ENCODE measurements around the gene PPA2. TPM values are rescaled to one million over a fixed set of nuclear protein-coding genes. Genes with fewer than 3 reads are reported as not detected.

The PPA2 gene
- total and polyA plus RNA-seq, 2 experiments from 2014 or later: 58.4 to 63.7 TPM

DNA sequence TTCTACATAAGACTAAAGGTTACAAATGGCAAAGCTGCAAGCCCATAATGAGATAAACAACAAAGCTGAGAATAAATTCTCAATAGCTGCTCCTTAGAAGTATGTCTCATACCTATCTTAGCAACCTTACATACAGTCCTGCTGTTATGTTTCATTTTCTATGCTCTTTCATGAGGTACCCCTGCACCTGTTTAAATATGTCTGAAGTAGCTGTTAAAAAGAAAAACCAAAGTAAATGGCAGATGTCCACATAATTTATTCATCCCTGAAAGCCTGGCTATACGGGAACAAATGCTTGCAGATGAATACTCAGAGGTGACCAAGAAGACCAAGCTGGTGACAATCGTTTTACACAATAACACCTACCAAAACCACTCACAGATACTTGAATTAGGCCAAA, 22.5 kb downstream of the PPA2 start (continued):
- TF ChIP-seq, protein P1, sequence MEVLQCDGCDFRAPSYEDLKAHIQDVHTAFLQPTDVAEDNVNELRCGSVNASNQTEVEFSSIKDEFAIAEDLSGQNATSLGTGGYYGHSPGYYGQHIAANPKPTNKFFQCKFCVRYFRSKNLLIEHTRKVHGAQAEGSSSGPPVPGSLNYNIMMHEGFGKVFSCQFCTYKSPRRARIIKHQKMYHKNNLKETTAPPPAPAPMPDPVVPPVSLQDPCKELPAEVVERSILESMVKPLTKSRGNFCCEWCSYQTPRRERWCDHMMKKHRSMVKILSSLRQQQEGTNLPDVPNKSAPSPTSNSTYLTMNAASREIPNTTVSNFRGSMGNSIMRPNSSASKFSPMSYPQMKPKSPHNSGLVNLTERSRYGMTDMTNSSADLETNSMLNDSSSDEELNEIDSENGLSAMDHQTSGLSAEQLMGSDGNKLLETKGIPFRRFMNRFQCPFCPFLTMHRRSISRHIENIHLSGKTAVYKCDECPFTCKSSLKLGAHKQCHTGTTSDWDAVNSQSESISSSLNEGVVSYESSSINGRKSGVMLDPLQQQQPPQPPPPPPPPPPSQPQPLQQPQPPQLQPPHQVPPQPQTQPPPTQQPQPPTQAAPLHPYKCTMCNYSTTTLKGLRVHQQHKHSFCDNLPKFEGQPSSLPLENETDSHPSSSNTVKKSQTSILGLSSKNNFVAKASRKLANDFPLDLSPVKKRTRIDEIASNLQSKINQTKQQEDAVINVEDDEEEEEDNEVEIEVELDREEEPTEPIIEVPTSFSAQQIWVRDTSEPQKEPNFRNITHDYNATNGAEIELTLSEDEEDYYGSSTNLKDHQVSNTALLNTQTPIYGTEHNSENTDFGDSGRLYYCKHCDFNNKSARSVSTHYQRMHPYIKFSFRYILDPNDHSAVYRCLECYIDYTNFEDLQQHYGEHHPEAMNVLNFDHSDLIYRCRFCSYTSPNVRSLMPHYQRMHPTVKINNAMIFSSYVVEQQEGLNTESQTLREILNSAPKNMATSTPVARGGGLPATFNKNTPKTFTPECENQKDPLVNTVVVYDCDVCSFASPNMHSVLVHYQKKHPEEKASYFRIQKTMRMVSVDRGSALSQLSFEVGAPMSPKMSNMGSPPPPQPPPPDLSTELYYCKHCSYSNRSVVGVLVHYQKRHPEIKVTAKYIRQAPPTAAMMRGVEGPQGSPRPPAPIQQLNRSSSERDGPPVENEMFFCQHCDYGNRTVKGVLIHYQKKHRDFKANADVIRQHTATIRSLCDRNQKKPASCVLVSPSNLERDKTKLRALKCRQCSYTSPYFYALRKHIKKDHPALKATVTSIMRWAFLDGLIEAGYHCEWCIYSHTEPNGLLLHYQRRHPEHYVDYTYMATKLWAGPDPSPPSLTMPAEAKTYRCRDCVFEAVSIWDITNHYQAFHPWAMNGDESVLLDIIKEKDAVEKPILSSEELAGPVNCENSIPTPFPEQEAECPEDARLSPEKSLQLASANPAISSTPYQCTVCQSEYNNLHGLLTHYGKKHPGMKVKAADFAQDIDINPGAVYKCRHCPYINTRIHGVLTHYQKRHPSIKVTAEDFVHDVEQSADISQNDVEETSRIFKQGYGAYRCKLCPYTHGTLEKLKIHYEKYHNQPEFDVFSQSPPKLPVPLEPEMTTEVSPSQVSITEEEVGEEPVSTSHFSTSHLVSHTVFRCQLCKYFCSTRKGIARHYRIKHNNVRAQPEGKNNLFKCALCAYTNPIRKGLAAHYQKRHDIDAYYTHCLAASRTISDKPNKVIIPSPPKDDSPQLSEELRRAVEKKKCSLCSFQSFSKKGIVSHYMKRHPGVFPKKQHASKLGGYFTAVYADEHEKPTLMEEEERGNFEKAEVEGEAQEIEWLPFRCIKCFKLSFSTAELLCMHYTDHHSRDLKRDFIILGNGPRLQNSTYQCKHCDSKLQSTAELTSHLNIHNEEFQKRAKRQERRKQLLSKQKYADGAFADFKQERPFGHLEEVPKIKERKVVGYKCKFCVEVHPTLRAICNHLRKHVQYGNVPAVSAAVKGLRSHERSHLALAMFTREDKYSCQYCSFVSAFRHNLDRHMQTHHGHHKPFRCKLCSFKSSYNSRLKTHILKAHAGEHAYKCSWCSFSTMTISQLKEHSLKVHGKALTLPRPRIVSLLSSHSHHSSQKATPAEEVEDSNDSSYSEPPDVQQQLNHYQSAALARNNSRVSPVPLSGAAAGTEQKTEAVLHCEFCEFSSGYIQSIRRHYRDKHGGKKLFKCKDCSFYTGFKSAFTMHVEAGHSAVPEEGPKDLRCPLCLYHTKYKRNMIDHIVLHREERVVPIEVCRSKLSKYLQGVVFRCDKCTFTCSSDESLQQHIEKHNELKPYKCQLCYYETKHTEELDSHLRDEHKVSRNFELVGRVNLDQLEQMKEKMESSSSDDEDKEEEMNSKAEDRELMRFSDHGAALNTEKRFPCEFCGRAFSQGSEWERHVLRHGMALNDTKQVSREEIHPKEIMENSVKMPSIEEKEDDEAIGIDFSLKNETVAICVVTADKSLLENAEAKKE (CRISPR knock-in tag; IDR thresholded peaks at IDR 0.05): no peak
- TF ChIP-seq POLR2AphosphoS5 (IDR thresholded peaks at IDR 0.05; ENCODE audit: low read depth) (no peak), NANOG (IDR thresholded peaks at IDR 0.05; ENCODE audit: borderline replicate concordance) (no peak), STAT1 (IDR thresholded peaks at IDR 0.05; ENCODE audit: unreplicated experiment) (no peak), JUNB (IDR thresholded peaks at IDR 0.05; ENCODE audit: unreplicated experiment) (no peak)

DNA sequence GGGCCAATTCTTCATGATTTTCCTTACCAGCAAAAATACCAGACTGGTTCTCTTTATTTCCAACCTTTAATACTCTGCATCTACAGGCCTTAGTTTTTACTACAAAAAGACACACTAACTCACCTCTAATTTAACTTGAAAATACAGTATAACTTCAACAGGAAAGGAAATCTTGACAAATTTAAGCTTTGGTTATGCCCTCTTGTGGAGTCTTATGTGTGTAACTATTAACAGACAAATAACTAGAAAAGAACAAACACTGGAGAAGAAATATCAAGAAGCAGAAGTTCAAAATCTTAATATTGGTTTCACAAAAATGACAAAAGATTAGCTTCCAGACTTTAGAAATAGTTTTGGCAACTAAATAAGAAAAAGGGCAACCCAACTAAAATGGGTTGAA, 33.0 kb downstream of the PPA2 start:
- Histone ChIP-seq H3K4me1 (ENCODE audit: insufficient read depth) (no peaks in the 10 kb centered on the region), H3K79me2 (replicated peaks; ENCODE audit: insufficient read depth) (no peaks in the 10 kb centered on the region), H2AFZ (no peak overlapping the region), H3K4me2 (no peak overlapping the region), H3K27me3 (ENCODE audit: insufficient read depth) (no peaks in the 10 kb centered on the region), H3K36me3 (ENCODE audit: insufficient read depth) (no peaks in the 10 kb centered on the region), H3K9me2 (ENCODE audit: insufficient read depth) (no peaks in the 10 kb centered on the region), H3F3A (replicated peaks; ENCODE audit: low read depth) (no peaks in the 10 kb centered on the region), H3K4me3 (no peak overlapping the region), H3K27ac (ENCODE audit: low read depth) (no peak overlapping the region), H4K20me1 (replicated peaks; ENCODE audit: insufficient read depth) (peaks cover 6% of the 10 kb centered on the region)
- no peaks in the 10 kb centered on the region for H3K4me1 Mint-ChIP-seq
- no peak overlapping the region for H3K27ac Mint-ChIP-seq
- ATAC-seq (no peak), DNase-seq (ENCODE audit: low spot score) (no peak)
- H3K36me3 Mint-ChIP-seq (ENCODE audit: low read depth): peaks cover 25% of the 10 kb centered on the region
- H3K9me3 Mint-ChIP-seq: no peaks in the 10 kb centered on the region
- no peaks in the 10 kb centered on the region for H3K27me3 Mint-ChIP-seq (ENCODE audit: insufficient read depth, low read depth, poor library complexity)
- no peak overlapping the region for H3K4me3 Mint-ChIP-seq
- TF ChIP-seq, protein P2, sequence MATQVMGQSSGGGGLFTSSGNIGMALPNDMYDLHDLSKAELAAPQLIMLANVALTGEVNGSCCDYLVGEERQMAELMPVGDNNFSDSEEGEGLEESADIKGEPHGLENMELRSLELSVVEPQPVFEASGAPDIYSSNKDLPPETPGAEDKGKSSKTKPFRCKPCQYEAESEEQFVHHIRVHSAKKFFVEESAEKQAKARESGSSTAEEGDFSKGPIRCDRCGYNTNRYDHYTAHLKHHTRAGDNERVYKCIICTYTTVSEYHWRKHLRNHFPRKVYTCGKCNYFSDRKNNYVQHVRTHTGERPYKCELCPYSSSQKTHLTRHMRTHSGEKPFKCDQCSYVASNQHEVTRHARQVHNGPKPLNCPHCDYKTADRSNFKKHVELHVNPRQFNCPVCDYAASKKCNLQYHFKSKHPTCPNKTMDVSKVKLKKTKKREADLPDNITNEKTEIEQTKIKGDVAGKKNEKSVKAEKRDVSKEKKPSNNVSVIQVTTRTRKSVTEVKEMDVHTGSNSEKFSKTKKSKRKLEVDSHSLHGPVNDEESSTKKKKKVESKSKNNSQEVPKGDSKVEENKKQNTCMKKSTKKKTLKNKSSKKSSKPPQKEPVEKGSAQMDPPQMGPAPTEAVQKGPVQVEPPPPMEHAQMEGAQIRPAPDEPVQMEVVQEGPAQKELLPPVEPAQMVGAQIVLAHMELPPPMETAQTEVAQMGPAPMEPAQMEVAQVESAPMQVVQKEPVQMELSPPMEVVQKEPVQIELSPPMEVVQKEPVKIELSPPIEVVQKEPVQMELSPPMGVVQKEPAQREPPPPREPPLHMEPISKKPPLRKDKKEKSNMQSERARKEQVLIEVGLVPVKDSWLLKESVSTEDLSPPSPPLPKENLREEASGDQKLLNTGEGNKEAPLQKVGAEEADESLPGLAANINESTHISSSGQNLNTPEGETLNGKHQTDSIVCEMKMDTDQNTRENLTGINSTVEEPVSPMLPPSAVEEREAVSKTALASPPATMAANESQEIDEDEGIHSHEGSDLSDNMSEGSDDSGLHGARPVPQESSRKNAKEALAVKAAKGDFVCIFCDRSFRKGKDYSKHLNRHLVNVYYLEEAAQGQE (IDR thresholded peaks at IDR 0.05; ENCODE audit: unreplicated experiment): no peak
- TF ChIP-seq POLR2AphosphoS5 (IDR thresholded peaks at IDR 0.05; ENCODE audit: low read depth): no peak
- TF ChIP-seq, protein P3, sequence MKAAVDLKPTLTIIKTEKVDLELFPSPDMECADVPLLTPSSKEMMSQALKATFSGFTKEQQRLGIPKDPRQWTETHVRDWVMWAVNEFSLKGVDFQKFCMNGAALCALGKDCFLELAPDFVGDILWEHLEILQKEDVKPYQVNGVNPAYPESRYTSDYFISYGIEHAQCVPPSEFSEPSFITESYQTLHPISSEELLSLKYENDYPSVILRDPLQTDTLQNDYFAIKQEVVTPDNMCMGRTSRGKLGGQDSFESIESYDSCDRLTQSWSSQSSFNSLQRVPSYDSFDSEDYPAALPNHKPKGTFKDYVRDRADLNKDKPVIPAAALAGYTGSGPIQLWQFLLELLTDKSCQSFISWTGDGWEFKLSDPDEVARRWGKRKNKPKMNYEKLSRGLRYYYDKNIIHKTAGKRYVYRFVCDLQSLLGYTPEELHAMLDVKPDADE (IDR thresholded peaks at IDR 0.05): no peak
- no peak for TF ChIP-seq JUNB (IDR thresholded peaks at IDR 0.05; ENCODE audit: unreplicated experiment)
- no peak for TF ChIP-seq EZH2 (IDR thresholded peaks at IDR 0.05; ENCODE audit: low read depth, unreplicated experiment)
- no peak for TF ChIP-seq EZH2phosphoT487 (IDR thresholded peaks at IDR 0.05; ENCODE audit: unreplicated experiment)
- TF ChIP-seq ZNF331 (CRISPR knock-in tag; IDR thresholded peaks at IDR 0.05; ENCODE audit: low read depth): no peak
- TF ChIP-seq STAT1 (IDR thresholded peaks at IDR 0.05; ENCODE audit: unreplicated experiment): no peak
- TF ChIP-seq, protein P4, sequence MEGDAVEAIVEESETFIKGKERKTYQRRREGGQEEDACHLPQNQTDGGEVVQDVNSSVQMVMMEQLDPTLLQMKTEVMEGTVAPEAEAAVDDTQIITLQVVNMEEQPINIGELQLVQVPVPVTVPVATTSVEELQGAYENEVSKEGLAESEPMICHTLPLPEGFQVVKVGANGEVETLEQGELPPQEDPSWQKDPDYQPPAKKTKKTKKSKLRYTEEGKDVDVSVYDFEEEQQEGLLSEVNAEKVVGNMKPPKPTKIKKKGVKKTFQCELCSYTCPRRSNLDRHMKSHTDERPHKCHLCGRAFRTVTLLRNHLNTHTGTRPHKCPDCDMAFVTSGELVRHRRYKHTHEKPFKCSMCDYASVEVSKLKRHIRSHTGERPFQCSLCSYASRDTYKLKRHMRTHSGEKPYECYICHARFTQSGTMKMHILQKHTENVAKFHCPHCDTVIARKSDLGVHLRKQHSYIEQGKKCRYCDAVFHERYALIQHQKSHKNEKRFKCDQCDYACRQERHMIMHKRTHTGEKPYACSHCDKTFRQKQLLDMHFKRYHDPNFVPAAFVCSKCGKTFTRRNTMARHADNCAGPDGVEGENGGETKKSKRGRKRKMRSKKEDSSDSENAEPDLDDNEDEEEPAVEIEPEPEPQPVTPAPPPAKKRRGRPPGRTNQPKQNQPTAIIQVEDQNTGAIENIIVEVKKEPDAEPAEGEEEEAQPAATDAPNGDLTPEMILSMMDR (conservative IDR thresholded peaks at IDR 0.05; ENCODE audit: low read depth in 2 of 2): no peak
